Measurements from ENCODE around the gene MILR1. TPM values are rescaled to one million over a fixed set of nuclear protein-coding genes. Genes with fewer than 3 reads are reported as not detected.

Gene MILR1
- 1 to 10 TPM; 2.0 to 5.3 TPM for total RNA-seq

GRCh38 chr17:64448665-64449512 lies at the start of gene MILR1:
Gene MILR1, plus strand, starts transcription at chr17:64449115. Its CDS starts 54 bp downstream, at chr17:64449169.
- no peak for TF ChIP-seq CTCF (IDR thresholded peaks at IDR 0.05)
- Histone ChIP-seq H3K27ac (peak within 1 kb of the TSS; percentile 9), H3K4me1 (no peaks in the 10 kb centered on the region), H3K36me3 (no peaks in the 10 kb centered on the region), H3K27me3 (no peaks in the 10 kb centered on the region), H3K9me3 (no peaks in the 10 kb centered on the region), H3K9ac (ENCODE audit: low read depth in 2 of 2, low read length in 2 of 2) (no peak within 1 kb of the TSS), H3K4me3 (no peak within 1 kb of the TSS)
- peak; percentile 33 for DNase-seq
- intact Hi-C loops (cut with DNase I): no loop called here

- Histone ChIP-seq H3K4me3 (no peak overlapping the region), H3K9ac (ENCODE audit: low read depth in 2 of 2, low read length in 2 of 2) (no peak overlapping the region), H3K27me3 (no peaks in the 10 kb centered on the region), H3K36me3 (no peaks in the 10 kb centered on the region), H3K9me3 (no peaks in the 10 kb centered on the region), H3K27ac (no peak overlapping the region), H3K4me1 (no peaks in the 10 kb centered on the region)
- TF ChIP-seq CTCF (IDR thresholded peaks at IDR 0.05): no peak
- intact Hi-C loops (cut with DNase I): no loop called here
- DNase-seq: no peak
Observed at GRCh38 chr17:64399767-64400156, 49.2 kb upstream of the MILR1 start.

GRCh38 chr17:64400642-64401041 lies 48.3 kb upstream of the MILR1 start:
- no peak for DNase-seq
- intact Hi-C loops (cut with DNase I): no loop called here
- no peak overlapping the region for H3K4me3 ChIP-seq
- H3K36me3 ChIP-seq: no peaks in the 10 kb centered on the region
- no peaks in the 10 kb centered on the region for H3K4me1 ChIP-seq
- H3K27me3 ChIP-seq: no peaks in the 10 kb centered on the region
- no peaks in the 10 kb centered on the region for H3K9me3 ChIP-seq
- no peak overlapping the region for H3K9ac ChIP-seq (ENCODE audit: low read depth in 2 of 2, low read length in 2 of 2)
- H3K27ac ChIP-seq: no peak overlapping the region
- TF ChIP-seq CTCF (IDR thresholded peaks at IDR 0.05): no peak

- Histone ChIP-seq H3K9me3 (no peaks in the 10 kb centered on the region), H3K27me3 (no peaks in the 10 kb centered on the region), H3K36me3 (no peaks in the 10 kb centered on the region), H3K4me3 (no peak overlapping the region), H3K9ac (ENCODE audit: low read depth in 2 of 2, low read length in 2 of 2) (no peak overlapping the region), H3K4me1 (no peaks in the 10 kb centered on the region), H3K27ac (no peak overlapping the region)
- no peak for TF ChIP-seq CTCF (IDR thresholded peaks at IDR 0.05)
- DNase-seq: no peak
- intact Hi-C loops (cut with DNase I): no loop called here
Observed at GRCh38 chr17:64401244-64401860, 47.6 kb upstream of the MILR1 start.

- no peaks in the 10 kb centered on the region for H3K4me1 ChIP-seq
- TF ChIP-seq CTCF (IDR thresholded peaks at IDR 0.05): no peak
- H3K27ac ChIP-seq: no peak overlapping the region
- intact Hi-C loops (cut with DNase I): no loop called here
- no peaks in the 10 kb centered on the region for H3K27me3 ChIP-seq
- H3K9me3 ChIP-seq: no peaks in the 10 kb centered on the region
- no peak for DNase-seq
- H3K36me3 ChIP-seq: no peaks in the 10 kb centered on the region
- no peak overlapping the region for H3K4me3 ChIP-seq
- H3K9ac ChIP-seq (ENCODE audit: low read depth in 2 of 2, low read length in 2 of 2): no peak overlapping the region
Observed at GRCh38 chr17:64401941-64402340, 47.0 kb upstream of the MILR1 start.
